SK-N-SH treated with all-trans-retinoic acid at 6 μM for 48 hours (cell line): ENCODE results near the gene ZNF474.

Experiments
- ATAC-seq: fragments of 200-7000 bp; cut with Tn5 transposase; 3 replicates; pipeline ENCODE4 v1.9.1; 2020; ENCODE audit warnings: mild to moderate bottlenecking, moderate library complexity
- BACH2 ChIP-seq: fragments of 250-450 bp; sonication (Bioruptor Pico); IDR thresholded peaks from 2 replicates; pipeline ENCODE4 v1.9.0; 2021; ENCODE audit warnings: mild to moderate bottlenecking, borderline replicate concordance
- CREB5 ChIP-seq: fragments of 250-450 bp; sonication (Bioruptor Pico); IDR thresholded peaks from 2 replicates; pipeline ENCODE4 v1.5.1; 2020; ENCODE audit warnings: low read depth, mild to moderate bottlenecking, moderate library complexity
- CSDC2 ChIP-seq: fragments of 250-450 bp; sonication (Bioruptor Pico); IDR thresholded peaks from 2 replicates; pipeline ENCODE4 v1.5.0; 2020; ENCODE audit warnings: mild to moderate bottlenecking, moderate library complexity
- CSRNP3 ChIP-seq: fragments of 250-450 bp; sonication (Bioruptor Pico); IDR thresholded peaks from 2 replicates; pipeline ENCODE4 v1.5.1; 2021; ENCODE audit warnings: mild to moderate bottlenecking, moderate library complexity
- ESRRG ChIP-seq: fragments of 250-450 bp; sonication (Bioruptor Pico); IDR thresholded peaks from 2 replicates; pipeline ENCODE4 v1.6.1; 2021; ENCODE audit warnings: mild to moderate bottlenecking
- GLIS3 ChIP-seq: fragments of 250-450 bp; sonication (Bioruptor Pico); IDR thresholded peaks from 2 replicates; pipeline ENCODE4 v1.5.0; 2020; ENCODE audit warnings: mild to moderate bottlenecking, moderate library complexity
- ISL1 ChIP-seq: fragments of 250-450 bp; sonication (Bioruptor Pico); IDR thresholded peaks from 2 replicates; pipeline ENCODE4 v2.1.2; 2022; ENCODE audit warnings: mild to moderate bottlenecking, moderate library complexity
- OSR1 ChIP-seq: fragments of 250-450 bp; sonication (Bioruptor Pico); IDR thresholded peaks from 2 replicates; pipeline ENCODE4 v1.8.0; 2022; ENCODE audit warnings: moderate library complexity, mild to moderate bottlenecking, inconsistent platforms
- PATZ1 ChIP-seq: fragments of 250-450 bp; sonication (Bioruptor Pico); IDR thresholded peaks from 2 replicates; pipeline ENCODE4 v1.8.0; 2020; ENCODE audit warnings: mild to moderate bottlenecking, moderate library complexity, borderline replicate concordance
- PPARA ChIP-seq: fragments of 250-450 bp; sonication (Bioruptor Pico); IDR thresholded peaks from 2 replicates; pipeline ENCODE4 v1.5.0; 2020; ENCODE audit warnings: mild to moderate bottlenecking, borderline replicate concordance
- RARB ChIP-seq: fragments of 250-450 bp; sonication (Bioruptor Pico); IDR thresholded peaks from 2 replicates; pipeline ENCODE4 v1.8.0; 2021; ENCODE audit warnings: mild to moderate bottlenecking, moderate library complexity
- SNAI2 ChIP-seq: fragments of 250-450 bp; sonication (Bioruptor Pico); IDR thresholded peaks from 2 replicates; pipeline ENCODE4 v1.5.0; 2020; ENCODE audit warnings: mild to moderate bottlenecking, moderate library complexity
- TCF4 ChIP-seq: fragments of 250-450 bp; sonication (Bioruptor Pico); IDR thresholded peaks from 2 replicates; pipeline ENCODE4 v1.8.0; 2021; ENCODE audit warnings: mild to moderate bottlenecking, moderate library complexity, borderline replicate concordance
- TOX ChIP-seq: fragments of 250-450 bp; sonication (Bioruptor Pico); IDR thresholded peaks from 2 replicates; pipeline ENCODE4 v1.8.0; 2021; ENCODE audit warnings: mild to moderate bottlenecking, moderate library complexity, borderline replicate concordance
- ZC3H10 ChIP-seq: fragments of 250-450 bp; sonication (Bioruptor Pico); IDR thresholded peaks from 2 replicates; pipeline ENCODE4 v1.5.1; 2021; ENCODE audit warnings: mild to moderate bottlenecking, moderate library complexity
- ZFP30 ChIP-seq: fragments of 450-650 bp; formaldehyde crosslinking; IDR thresholded peaks from 2 replicates; pipeline ENCODE4 v1.5.0; 2022; ENCODE audit warnings: mild to moderate bottlenecking, moderate library complexity
- ZNF565 ChIP-seq: fragments of 450-650 bp; formaldehyde crosslinking; conservative IDR thresholded peaks from 2 replicates; pipeline ENCODE4 v1.5.0; 2020; ENCODE audit warnings: low read depth, mild to moderate bottlenecking, moderate library complexity
- ZNF8 ChIP-seq: fragments of 450-650 bp; formaldehyde crosslinking; IDR thresholded peaks from 2 replicates; pipeline ENCODE4 v1.5.0; 2020; ENCODE audit warnings: mild to moderate bottlenecking, moderate library complexity
- TF ChIP-seq, protein P1 (sequence below): fragments of 250-450 bp; sonication (Bioruptor Pico); IDR thresholded peaks from 2 replicates; pipeline ENCODE4 v1.8.0; 2021; ENCODE audit warnings: low read depth, mild to moderate bottlenecking, moderate library complexity, borderline replicate concordance
- TF ChIP-seq, protein P2 (sequence below): fragments of 250-450 bp; sonication (Bioruptor Pico); IDR thresholded peaks from 2 replicates; pipeline ENCODE4 v1.5.0; 2020; ENCODE audit warnings: mild to moderate bottlenecking, moderate library complexity

Gene ZNF474

DNA sequence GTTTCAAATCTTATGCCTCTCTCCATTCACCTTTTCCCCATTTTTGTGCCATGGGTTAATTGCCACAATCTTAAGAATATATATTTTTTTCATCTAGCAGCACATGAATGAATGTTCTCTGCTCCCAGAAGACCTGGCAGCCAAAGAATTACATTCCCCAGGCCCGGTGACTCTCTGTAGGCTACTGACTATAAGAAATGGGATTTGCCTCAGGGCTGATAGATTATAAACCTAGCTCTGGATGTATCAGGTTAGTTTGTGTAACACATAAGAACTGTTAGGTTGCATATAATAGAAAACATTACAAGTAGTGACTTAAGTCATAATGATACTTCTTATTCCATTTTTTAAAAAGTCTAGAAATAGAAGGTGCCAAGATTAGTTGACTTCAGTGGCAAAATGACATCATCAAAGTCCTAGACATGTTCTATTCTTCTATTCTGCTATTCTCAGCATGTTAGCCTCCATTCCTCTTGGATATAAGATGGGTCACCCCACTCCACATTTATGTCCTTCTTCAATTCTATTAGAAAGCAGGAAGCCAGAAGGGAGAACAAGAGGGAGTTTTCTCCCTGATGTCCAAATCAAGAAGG is 10.9 kb upstream of the ZNF474 start:
- TF ChIP-seq ZNF565 (CRISPR knock-in tag) (no peak), TOX (CRISPR knock-in tag) (no peak), PPARA (CRISPR knock-in tag) (no peak), SNAI2 (CRISPR knock-in tag) (no peak), OSR1 (no peak), ZC3H10 (no peak), CSDC2 (no peak), ISL1 (CRISPR knock-in tag) (no peak), ZNF8 (CRISPR knock-in tag) (no peak)
- TF ChIP-seq, protein P1, sequence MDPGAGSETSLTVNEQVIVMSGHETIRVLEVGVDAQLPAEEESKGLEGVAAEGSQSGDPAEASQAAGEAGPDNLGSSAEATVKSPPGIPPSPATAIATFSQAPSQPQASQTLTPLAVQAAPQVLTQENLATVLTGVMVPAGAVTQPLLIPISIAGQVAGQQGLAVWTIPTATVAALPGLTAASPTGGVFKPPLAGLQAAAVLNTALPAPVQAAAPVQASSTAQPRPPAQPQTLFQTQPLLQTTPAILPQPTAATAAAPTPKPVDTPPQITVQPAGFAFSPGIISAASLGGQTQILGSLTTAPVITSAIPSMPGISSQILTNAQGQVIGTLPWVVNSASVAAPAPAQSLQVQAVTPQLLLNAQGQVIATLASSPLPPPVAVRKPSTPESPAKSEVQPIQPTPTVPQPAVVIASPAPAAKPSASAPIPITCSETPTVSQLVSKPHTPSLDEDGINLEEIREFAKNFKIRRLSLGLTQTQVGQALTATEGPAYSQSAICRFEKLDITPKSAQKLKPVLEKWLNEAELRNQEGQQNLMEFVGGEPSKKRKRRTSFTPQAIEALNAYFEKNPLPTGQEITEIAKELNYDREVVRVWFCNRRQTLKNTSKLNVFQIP (CRISPR knock-in tag) = no peak
- TF ChIP-seq, protein P2, sequence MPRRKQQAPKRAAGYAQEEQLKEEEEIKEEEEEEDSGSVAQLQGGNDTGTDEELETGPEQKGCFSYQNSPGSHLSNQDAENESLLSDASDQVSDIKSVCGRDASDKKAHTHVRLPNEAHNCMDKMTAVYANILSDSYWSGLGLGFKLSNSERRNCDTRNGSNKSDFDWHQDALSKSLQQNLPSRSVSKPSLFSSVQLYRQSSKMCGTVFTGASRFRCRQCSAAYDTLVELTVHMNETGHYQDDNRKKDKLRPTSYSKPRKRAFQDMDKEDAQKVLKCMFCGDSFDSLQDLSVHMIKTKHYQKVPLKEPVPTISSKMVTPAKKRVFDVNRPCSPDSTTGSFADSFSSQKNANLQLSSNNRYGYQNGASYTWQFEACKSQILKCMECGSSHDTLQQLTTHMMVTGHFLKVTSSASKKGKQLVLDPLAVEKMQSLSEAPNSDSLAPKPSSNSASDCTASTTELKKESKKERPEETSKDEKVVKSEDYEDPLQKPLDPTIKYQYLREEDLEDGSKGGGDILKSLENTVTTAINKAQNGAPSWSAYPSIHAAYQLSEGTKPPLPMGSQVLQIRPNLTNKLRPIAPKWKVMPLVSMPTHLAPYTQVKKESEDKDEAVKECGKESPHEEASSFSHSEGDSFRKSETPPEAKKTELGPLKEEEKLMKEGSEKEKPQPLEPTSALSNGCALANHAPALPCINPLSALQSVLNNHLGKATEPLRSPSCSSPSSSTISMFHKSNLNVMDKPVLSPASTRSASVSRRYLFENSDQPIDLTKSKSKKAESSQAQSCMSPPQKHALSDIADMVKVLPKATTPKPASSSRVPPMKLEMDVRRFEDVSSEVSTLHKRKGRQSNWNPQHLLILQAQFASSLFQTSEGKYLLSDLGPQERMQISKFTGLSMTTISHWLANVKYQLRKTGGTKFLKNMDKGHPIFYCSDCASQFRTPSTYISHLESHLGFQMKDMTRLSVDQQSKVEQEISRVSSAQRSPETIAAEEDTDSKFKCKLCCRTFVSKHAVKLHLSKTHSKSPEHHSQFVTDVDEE = no peak
- no peak for ATAC-seq

DNA sequence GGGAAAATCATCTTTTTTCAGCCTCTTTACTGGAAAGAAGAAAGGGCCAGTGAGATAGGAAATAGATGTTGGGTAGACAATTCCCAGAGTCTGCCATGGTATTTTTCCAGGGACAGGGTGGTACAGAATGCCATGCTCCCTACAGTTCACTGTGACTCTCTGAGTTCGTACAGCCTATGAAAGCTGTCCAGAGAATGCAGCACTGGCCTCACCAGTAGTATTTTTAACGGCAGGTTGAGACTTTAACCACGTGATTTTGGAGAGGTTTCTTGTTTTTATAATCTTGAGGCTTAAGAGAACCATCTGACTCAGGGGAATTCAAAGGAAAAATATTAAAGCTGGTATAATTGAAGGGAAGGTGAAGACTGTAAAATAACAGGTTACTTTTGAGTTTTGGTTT is 10.1 kb upstream of the ZNF474 start:
- no peak for ATAC-seq
- TF ChIP-seq PPARA (CRISPR knock-in tag) (no peak), ZC3H10 (no peak), ZFP30 (CRISPR knock-in tag) (no peak), PATZ1 (CRISPR knock-in tag) (no peak), CREB5 (CRISPR knock-in tag) (no peak), CSDC2 (no peak), ESRRG (CRISPR knock-in tag) (no peak)

DNA sequence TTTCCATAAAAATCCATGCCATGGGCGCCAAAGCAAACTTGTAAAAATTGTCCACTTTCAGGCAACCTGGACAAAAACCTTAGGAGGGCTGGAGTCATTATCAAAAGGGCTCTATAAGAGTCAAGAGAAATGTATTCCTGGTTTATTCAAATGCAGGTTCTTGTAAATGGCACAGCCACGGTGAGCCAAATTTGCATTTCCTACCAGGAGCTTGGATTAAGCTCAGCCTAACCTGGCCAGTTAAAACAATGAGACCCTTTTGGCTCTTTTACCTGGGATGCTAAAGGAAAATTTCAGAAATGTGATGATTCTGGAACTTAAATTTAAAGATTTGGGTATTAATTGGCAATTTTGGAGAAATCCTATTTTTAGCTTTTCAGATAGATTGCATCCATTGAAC is 8.9 kb upstream of the ZNF474 start:
- TF ChIP-seq GLIS3 (CRISPR knock-in tag) (no peak), ZFP30 (CRISPR knock-in tag) (no peak), BACH2 (CRISPR knock-in tag) (no peak), RARB (CRISPR knock-in tag) (no peak), TOX (CRISPR knock-in tag) (no peak), SNAI2 (CRISPR knock-in tag) (no peak), OSR1 (no peak), ZNF8 (CRISPR knock-in tag) (no peak), PPARA (CRISPR knock-in tag) (no peak), CREB5 (CRISPR knock-in tag) (no peak), CSRNP3 (no peak), ZC3H10 (no peak), TCF4 (no peak)
- TF ChIP-seq, protein P2 = no peak
- no peak for ATAC-seq
